RWPE1 (cell line): ENCODE data around the gene KRT6C.

Source experiments
- CTCF ChIA-PET: fragments of 350-600 bp; sonication (Branson Sonifier 250); formaldehyde crosslinking; extraction: SDS; loops from one replicate; lab custom pipeline; 2021; lab: Yijun Ruan, JAX
- POLR2A ChIA-PET: fragments of 400-600 bp; formaldehyde crosslinking; extraction: SDS; loops from one replicate; lab custom pipeline; 2020; ENCODE audit warnings: antibody characterized with exemption; ENCODE audit not compliant: low non-redundant PET; lab: Yijun Ruan, JAX
- DNase-seq: peaks from one replicate; pipeline ENCODE4 v3.0.0; 2012; ENCODE audit warnings: low spot score
- H3K27ac ChIP-seq: fragments of 450-650 bp; 2 replicates; pipeline ENCODE4 v1.5.1; 2017
- CTCF ChIP-seq: fragments of 450-650 bp; conservative IDR thresholded peaks from 2 replicates; pipeline ENCODE4 v1.5.1; 2017; ENCODE audit warnings: low read depth, mild to moderate bottlenecking

KRT6C gene

GRCh38 chr12:52434760-52435530 lies 38.7 kb downstream of the KRT6C start:
- no peak for TF ChIP-seq CTCF
- H3K27ac ChIP-seq = peak overlapping the region; percentile 82
- ChIA-PET POLR2A (interaction anchor here (1.4 kb wide), 1 partner anchor 85 kb away, joined by 3 read pairs; the partner anchor contains the start of gene KRT5), CTCF (interaction anchor here (0.9 kb wide), 1 partner anchor 39 kb away, joined by 3 read pairs; no protein-coding TSS in a partner anchor)
- no peak for DNase-seq

GRCh38 chr12:52434081-52434733 lies 39.4 kb downstream of the KRT6C start, which contains the start of gene KRT75:
Gene KRT75 (minus strand): TSS chr12:52434371. CDS start chr12:52434304, 67 bp downstream.
- ChIA-PET CTCF (interaction anchor here (0.9 kb wide), 1 partner anchor 38 kb away, joined by 3 read pairs; no protein-coding TSS in a partner anchor), POLR2A (interaction anchor here (1.4 kb wide), 1 partner anchor 86 kb away, joined by 3 read pairs; the partner anchor contains the start of gene KRT5)
- no peak for TF ChIP-seq CTCF
- peak within 1 kb of the TSS; percentile 71 for H3K27ac ChIP-seq
- DNase-seq = peak; percentile 58

DNA sequence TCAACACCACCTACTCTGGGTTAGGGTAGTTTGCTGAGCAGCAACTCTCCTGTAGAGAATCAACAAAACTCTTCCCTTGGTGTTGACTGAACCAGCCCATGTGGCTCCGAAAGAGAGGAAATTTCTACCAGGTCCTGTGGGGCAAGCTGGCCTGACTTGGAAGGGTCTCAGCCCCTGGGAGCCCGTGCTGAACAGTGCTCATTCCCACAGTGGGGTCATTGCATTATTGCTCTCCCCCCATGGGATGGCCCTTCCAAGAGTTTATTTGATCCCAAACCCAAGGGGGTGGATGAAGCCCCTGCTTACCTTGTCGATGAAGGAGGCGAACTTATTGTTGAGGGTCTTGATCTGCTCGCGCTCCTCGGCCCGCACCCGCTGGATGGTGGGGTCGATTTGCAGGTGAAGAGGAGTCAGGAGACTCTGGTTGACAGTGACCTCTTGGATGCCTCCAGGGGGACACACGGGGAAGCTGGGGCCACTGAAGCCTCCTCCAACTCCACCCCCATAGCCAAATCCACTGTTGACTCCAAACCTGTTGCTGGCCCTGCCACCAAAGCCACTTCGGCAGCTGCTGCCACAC lies 40.0 kb downstream of the KRT6C start:
- ChIA-PET POLR2A (interaction anchor here (1.4 kb wide), 1 partner anchor 87 kb away, joined by 3 read pairs; the partner anchor contains the start of gene KRT5), CTCF (no interaction called here)
- peak overlapping the region; percentile 71 for H3K27ac ChIP-seq
- no peak for DNase-seq
- no peak for TF ChIP-seq CTCF

GRCh38 chr12:52432559-52433207 lies 40.9 kb downstream of the KRT6C start:
- POLR2A ChIA-PET = no interaction called here
- no peak for TF ChIP-seq CTCF
- no peak overlapping the region for H3K27ac ChIP-seq
- CTCF ChIA-PET = interaction anchor here (0.7 kb wide), 1 partner anchor 140 kb away, joined by 3 read pairs; no protein-coding TSS in a partner anchor
- no peak for DNase-seq

GRCh38 chr12:52428121-52428520 lies 45.5 kb downstream of the KRT6C start:
- TF ChIP-seq CTCF = no peak
- CTCF ChIA-PET = interaction anchor here (0.6 kb wide), 1 partner anchor 313 kb away, joined by 4 read pairs; no protein-coding TSS in a partner anchor
- DNase-seq = no peak
- POLR2A ChIA-PET = no interaction called here
- no peak overlapping the region for H3K27ac ChIP-seq
